MM.1S (cell line): ENCODE data around the gene PLCB1.

ENCODE experiments used
- DNase-seq: peaks from one replicate; pipeline ENCODE4 v3.0.0-alpha.2; 2015
- H2AFZ ChIP-seq: fragments of 300-600 bp; sonication (generic); 2 replicates; pipeline ENCODE4 v1.6.0; 2016; ENCODE audit warnings: antibody characterized with exemption, low read length
- H3F3A ChIP-seq: fragments of 300-600 bp; sonication (generic); 2 replicates; pipeline ENCODE4 v1.6.1; 2016; ENCODE audit warnings: mild to moderate bottlenecking, antibody characterized with exemption, low read length, moderate library complexity, mixed read lengths; ENCODE audit not compliant: insufficient read depth
- H3K27ac ChIP-seq: fragments of 300-600 bp; sonication (generic); 2 replicates; pipeline ENCODE4 v1.5.1; 2016; ENCODE audit warnings: mild to moderate bottlenecking, low read length
- H3K27me3 ChIP-seq: fragments of 300-600 bp; sonication (generic); replicated peaks from 2 replicates; pipeline ENCODE4 v1.6.0; 2016; ENCODE audit warnings: low read length; ENCODE audit not compliant: insufficient read depth
- H3K36me3 ChIP-seq: fragments of 300-600 bp; sonication (generic); replicated peaks from 2 replicates; pipeline ENCODE4 v1.6.1; 2016; ENCODE audit warnings: mild to moderate bottlenecking, low read length, mixed read lengths; ENCODE audit not compliant: insufficient read depth
- H3K4me1 ChIP-seq: fragments of 300-600 bp; sonication (generic); 2 replicates; pipeline ENCODE4 v1.6.1; 2016; ENCODE audit warnings: low read length, mixed read lengths
- H3K4me2 ChIP-seq: fragments of 300-600 bp; sonication (generic); 2 replicates; pipeline ENCODE4 v1.6.0; 2016; ENCODE audit warnings: low read depth, low read length
- H3K4me3 ChIP-seq: fragments of 300-600 bp; sonication (generic); 2 replicates; pipeline ENCODE4 v1.5.1; 2016; ENCODE audit warnings: low read length, mixed read lengths
- H3K79me2 ChIP-seq: fragments of 300-600 bp; sonication (generic); 2 replicates; pipeline ENCODE4 v1.6.1; 2016; ENCODE audit warnings: mixed run types, low read length, mixed read lengths
- H3K9ac ChIP-seq: fragments of 300-600 bp; sonication (generic); 2 replicates; pipeline ENCODE4 v1.6.1; 2016; ENCODE audit warnings: low read length, mixed read lengths
- H3K9me2 ChIP-seq: fragments of 300-600 bp; sonication (generic); replicated peaks from 2 replicates; pipeline ENCODE4 v1.6.1; 2016; ENCODE audit warnings: mild to moderate bottlenecking, low read length, mixed read lengths; ENCODE audit not compliant: insufficient read depth
- H3K9me3 ChIP-seq: fragments of 300-600 bp; sonication (generic); replicated peaks from 2 replicates; pipeline ENCODE4 v1.6.1; 2016; ENCODE audit warnings: mild to moderate bottlenecking, low read length, mixed read lengths; ENCODE audit not compliant: insufficient read depth
- H4K20me1 ChIP-seq: fragments of 300-600 bp; sonication (generic); 2 replicates; pipeline ENCODE4 v1.6.1; 2016; ENCODE audit warnings: mild to moderate bottlenecking, low read length, moderate library complexity, mixed read lengths; ENCODE audit not compliant: insufficient read depth
- EZH2 ChIP-seq: fragments of 300-600 bp; sonication (generic); optimal IDR thresholded peaks from 2 replicates; pipeline ENCODE3; 2017; ENCODE audit warnings: low read depth, mild to moderate bottlenecking, antibody characterized with exemption, low read length, mixed read lengths
- EZH2phosphoT487 ChIP-seq: fragments of 300-600 bp; sonication (generic); IDR thresholded peaks from 2 replicates; pipeline ENCODE4 v1.6.1; 2018; ENCODE audit warnings: antibody characterized with exemption, low read length
- TF ChIP-seq, protein P1 (sequence below): fragments of 300-600 bp; sonication (generic); IDR thresholded peaks from 2 replicates; pipeline ENCODE4 v1.5.1; 2016; ENCODE audit warnings: antibody characterized with exemption, low read length, mixed read lengths

PLCB1 gene

GRCh38 chr20:8811801-8812594 is 679.9 kb downstream of the PLCB1 start:
- H3F3A ChIP-seq: no peaks in the 10 kb centered on the region
- no peaks in the 10 kb centered on the region for H3K9me2 ChIP-seq
- no peak overlapping the region for H3K4me2 ChIP-seq
- no peaks in the 10 kb centered on the region for H4K20me1 ChIP-seq
- TF ChIP-seq EZH2phosphoT487: no peak
- no peak for TF ChIP-seq EZH2
- TF ChIP-seq, protein P1, sequence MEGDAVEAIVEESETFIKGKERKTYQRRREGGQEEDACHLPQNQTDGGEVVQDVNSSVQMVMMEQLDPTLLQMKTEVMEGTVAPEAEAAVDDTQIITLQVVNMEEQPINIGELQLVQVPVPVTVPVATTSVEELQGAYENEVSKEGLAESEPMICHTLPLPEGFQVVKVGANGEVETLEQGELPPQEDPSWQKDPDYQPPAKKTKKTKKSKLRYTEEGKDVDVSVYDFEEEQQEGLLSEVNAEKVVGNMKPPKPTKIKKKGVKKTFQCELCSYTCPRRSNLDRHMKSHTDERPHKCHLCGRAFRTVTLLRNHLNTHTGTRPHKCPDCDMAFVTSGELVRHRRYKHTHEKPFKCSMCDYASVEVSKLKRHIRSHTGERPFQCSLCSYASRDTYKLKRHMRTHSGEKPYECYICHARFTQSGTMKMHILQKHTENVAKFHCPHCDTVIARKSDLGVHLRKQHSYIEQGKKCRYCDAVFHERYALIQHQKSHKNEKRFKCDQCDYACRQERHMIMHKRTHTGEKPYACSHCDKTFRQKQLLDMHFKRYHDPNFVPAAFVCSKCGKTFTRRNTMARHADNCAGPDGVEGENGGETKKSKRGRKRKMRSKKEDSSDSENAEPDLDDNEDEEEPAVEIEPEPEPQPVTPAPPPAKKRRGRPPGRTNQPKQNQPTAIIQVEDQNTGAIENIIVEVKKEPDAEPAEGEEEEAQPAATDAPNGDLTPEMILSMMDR: no peak
- no peak for DNase-seq
- no peak overlapping the region for H2AFZ ChIP-seq
- no peaks in the 10 kb centered on the region for H3K9me3 ChIP-seq
- no peaks in the 10 kb centered on the region for H3K79me2 ChIP-seq
- no peak overlapping the region for H3K27ac ChIP-seq
- no peaks in the 10 kb centered on the region for H3K4me1 ChIP-seq
- no peaks in the 10 kb centered on the region for H3K27me3 ChIP-seq
- no peak overlapping the region for H3K4me3 ChIP-seq
- no peak overlapping the region for H3K9ac ChIP-seq
- H3K36me3 ChIP-seq: no peaks in the 10 kb centered on the region

DNA sequence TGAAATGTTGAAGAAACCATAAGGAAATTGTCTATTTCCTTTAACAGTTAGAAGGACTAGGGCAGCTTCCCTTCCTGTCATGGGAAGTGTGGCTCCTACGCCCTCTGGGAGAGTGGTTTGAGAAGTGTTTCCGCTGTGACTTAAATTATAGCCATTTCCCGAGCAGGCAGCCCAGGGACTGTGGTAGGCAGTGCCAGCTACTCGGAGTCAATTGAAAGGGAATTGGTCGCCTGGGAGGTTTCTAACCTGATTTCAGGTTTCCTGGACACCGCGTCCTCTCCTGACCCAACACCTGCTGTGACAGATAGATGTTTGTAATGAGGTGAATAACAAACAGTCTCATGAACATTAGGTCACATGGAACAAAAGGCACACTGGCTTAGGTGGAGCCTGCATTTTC is 680.8 kb downstream of the PLCB1 start:
- Histone ChIP-seq H3K27ac (no peak overlapping the region), H3F3A (no peaks in the 10 kb centered on the region), H3K4me3 (no peak overlapping the region), H3K9me3 (no peaks in the 10 kb centered on the region), H3K9me2 (no peaks in the 10 kb centered on the region), H3K36me3 (no peaks in the 10 kb centered on the region), H3K9ac (no peak overlapping the region), H3K4me2 (no peak overlapping the region), H3K27me3 (no peaks in the 10 kb centered on the region), H3K79me2 (no peaks in the 10 kb centered on the region), H3K4me1 (no peaks in the 10 kb centered on the region), H2AFZ (no peak overlapping the region), H4K20me1 (no peaks in the 10 kb centered on the region)
- no peak for DNase-seq
- no peak for TF ChIP-seq EZH2phosphoT487
- TF ChIP-seq EZH2: no peak
- TF ChIP-seq, protein P1: no peak

DNA sequence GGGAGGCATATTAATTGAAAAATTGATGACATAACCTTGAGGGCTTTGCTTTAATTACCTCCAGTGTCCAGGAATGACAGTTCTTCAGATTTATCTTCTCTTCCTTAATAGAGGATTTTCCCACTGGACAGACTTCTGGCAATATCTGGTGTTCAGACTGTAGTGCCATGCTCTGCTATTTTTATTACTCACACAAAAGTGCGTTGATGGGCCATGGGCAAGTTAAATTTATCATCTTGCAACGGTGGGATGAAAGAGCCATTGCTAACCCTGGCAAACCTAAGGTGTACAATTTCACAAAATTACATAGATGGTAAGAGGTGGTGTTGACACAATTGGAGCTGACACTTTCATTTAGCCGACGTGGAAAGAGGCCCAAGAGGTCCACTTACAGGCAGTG is 683.1 kb downstream of the PLCB1 start:
- no peaks in the 10 kb centered on the region for H3F3A ChIP-seq
- H3K4me2 ChIP-seq: no peak overlapping the region

More for the DNA sequence above, 683.1 kb downstream of the PLCB1 start:
- Histone ChIP-seq H3K4me1 (no peaks in the 10 kb centered on the region), H3K79me2 (no peaks in the 10 kb centered on the region), H3K36me3 (no peaks in the 10 kb centered on the region), H3K9ac (no peak overlapping the region), H2AFZ (no peak overlapping the region), H3K9me3 (no peaks in the 10 kb centered on the region), H3K4me3 (no peak overlapping the region), H3K27ac (no peak overlapping the region), H4K20me1 (no peaks in the 10 kb centered on the region), H3K9me2 (no peaks in the 10 kb centered on the region), H3K27me3 (no peaks in the 10 kb centered on the region)
- TF ChIP-seq, protein P1: no peak
- TF ChIP-seq EZH2phosphoT487 (no peak), EZH2 (no peak)
- DNase-seq: no peak
